Lung (tissue), 12 donors: Measurements from ENCODE around the gene LSS. TPM values are rescaled to one million over a fixed set of nuclear protein-coding genes. Genes with fewer than 3 reads are reported as not detected.

Experiments used
- ATAC-seq: fragments of 200-7000 bp; cut with Tn5 transposase; one replicate; pipeline ENCODE4 v1.9.1; 2020; ENCODE audit warnings: moderate number of reproducible peaks; ENCODE audit not compliant: insufficient read depth, low FRiP score
- DNase-seq, 3 donors: peaks; one replicate each; pipeline ENCODE4 v3.0.0-alpha.2; 2013 to 2017
- H3K27ac ChIP-seq, 2 donors: one replicate each; pipeline ENCODE4 v1.5.1; 2013; ENCODE audit warnings: mild to moderate bottlenecking in 2 of 2, moderate library complexity in 2 of 2, control low read depth in 1 of 2, inconsistent platforms in 1 of 2, low read depth in 1 of 2, low read length in 1 of 2
- H3K27me3 ChIP-seq, 3 donors: one replicate each; pipeline ENCODE4 v1.5.1; 2013; ENCODE audit warnings: low read length in 2 of 3; ENCODE audit not compliant: control insufficient read depth in 3 of 3, insufficient read depth in 3 of 3
- H3K36me3 ChIP-seq, 4 donors: one replicate each; pipeline ENCODE4 v1.5.1; 2013; ENCODE audit warnings: low read length in 4 of 4, mild to moderate bottlenecking in 1 of 4, moderate library complexity in 1 of 4; ENCODE audit not compliant: control insufficient read depth in 4 of 4, insufficient read depth in 4 of 4
- H3K4me1 ChIP-seq, 5 donors: one replicate each; pipeline ENCODE4 v1.5.1; 2013; ENCODE audit warnings: low read length in 5 of 5, mild to moderate bottlenecking in 2 of 5, moderate library complexity in 1 of 5; ENCODE audit not compliant: control insufficient read depth in 5 of 5, insufficient read depth in 5 of 5
- H3K4me3 ChIP-seq: one replicate; pipeline ENCODE4 v1.5.1; 2013; ENCODE audit warnings: mild to moderate bottlenecking, control low read depth, moderate library complexity
- H3K9ac ChIP-seq, 2 donors: one replicate each; pipeline ENCODE4 v1.5.1; 2013; ENCODE audit warnings: low read length in 2 of 2, control low read depth in 1 of 2; ENCODE audit not compliant: insufficient read depth in 1 of 2
- H3K9me3 ChIP-seq, 4 donors: one replicate each; pipeline ENCODE4 v1.5.1; 2013; ENCODE audit warnings: low read length in 3 of 4, mild to moderate bottlenecking in 1 of 4, moderate library complexity in 1 of 4; ENCODE audit not compliant: control insufficient read depth in 4 of 4, insufficient read depth in 3 of 4
- WGBS, 2 donors: extraction: QIAGEN DNeasy Blood & Tissue Kit; methylation state at CpG; one replicate each; pipeline ENCODE4 v1.1.7; 2013; 5-methylcytosine and 5-hydroxymethylcytosine counted together
- polyA plus RNA-seq, 2 donors: library from polyadenylated mRNA; stranded (reverse); fragments of 200-250 nt; gene quantifications; one replicate each; pipeline ENCODE4 v1.2.1, GENCODE V29; 2013
- total RNA-seq, 2 donors: library from RNA; depleted of rRNA in 1 of 2; stranded (reverse); fragments of >200 nt in 1 of 2; gene quantifications; one replicate each; pipeline ENCODE4 v1.2.1, GENCODE V29; 2014 to 2021
- TF ChIP-seq, protein P1 (sequence below): IDR thresholded peaks from 2 replicates; pipeline ENCODE4 v1.5.1; 2012; ENCODE audit warnings: mild to moderate bottlenecking; ENCODE audit errors: control extremely low read depth, extremely low read depth
- donor health status: control.
- donor health status: control.
- donor health status: Bipolar disorder and iron deficiency.
- donor health status: healthy.
- donor health status: DM: yes; HTN: yes; CAD: no.

The LSS gene
- total and polyA plus RNA-seq, 4 donors = 54.6 to 152 (median 98.8) TPM

GRCh38 chr21:46246345-46246744 is 17.8 kb upstream of the LSS start:
- no peaks in the 10 kb centered on the region for H3K4me1 ChIP-seq
- 82% methylated on average over 6 of the region's 6 CpGs for WGBS, 2 donors
- H3K27me3 ChIP-seq = no peaks in the 10 kb centered on the region
- H3K9ac ChIP-seq = no peak overlapping the region
- H3K9me3 ChIP-seq = peaks cover 0 to 3% (median 0%) of the 10 kb centered on the region in 4 donors
- peaks cover 46 to 56% (median 51%) of the 10 kb centered on the region in 4 donors for H3K36me3 ChIP-seq
- DNase-seq (no peak), ATAC-seq (no peak)
- TF ChIP-seq, protein P1, sequence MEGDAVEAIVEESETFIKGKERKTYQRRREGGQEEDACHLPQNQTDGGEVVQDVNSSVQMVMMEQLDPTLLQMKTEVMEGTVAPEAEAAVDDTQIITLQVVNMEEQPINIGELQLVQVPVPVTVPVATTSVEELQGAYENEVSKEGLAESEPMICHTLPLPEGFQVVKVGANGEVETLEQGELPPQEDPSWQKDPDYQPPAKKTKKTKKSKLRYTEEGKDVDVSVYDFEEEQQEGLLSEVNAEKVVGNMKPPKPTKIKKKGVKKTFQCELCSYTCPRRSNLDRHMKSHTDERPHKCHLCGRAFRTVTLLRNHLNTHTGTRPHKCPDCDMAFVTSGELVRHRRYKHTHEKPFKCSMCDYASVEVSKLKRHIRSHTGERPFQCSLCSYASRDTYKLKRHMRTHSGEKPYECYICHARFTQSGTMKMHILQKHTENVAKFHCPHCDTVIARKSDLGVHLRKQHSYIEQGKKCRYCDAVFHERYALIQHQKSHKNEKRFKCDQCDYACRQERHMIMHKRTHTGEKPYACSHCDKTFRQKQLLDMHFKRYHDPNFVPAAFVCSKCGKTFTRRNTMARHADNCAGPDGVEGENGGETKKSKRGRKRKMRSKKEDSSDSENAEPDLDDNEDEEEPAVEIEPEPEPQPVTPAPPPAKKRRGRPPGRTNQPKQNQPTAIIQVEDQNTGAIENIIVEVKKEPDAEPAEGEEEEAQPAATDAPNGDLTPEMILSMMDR = no peak
- no peak overlapping the region for H3K4me3 ChIP-seq
- H3K27ac ChIP-seq = no peak overlapping the region

DNA sequence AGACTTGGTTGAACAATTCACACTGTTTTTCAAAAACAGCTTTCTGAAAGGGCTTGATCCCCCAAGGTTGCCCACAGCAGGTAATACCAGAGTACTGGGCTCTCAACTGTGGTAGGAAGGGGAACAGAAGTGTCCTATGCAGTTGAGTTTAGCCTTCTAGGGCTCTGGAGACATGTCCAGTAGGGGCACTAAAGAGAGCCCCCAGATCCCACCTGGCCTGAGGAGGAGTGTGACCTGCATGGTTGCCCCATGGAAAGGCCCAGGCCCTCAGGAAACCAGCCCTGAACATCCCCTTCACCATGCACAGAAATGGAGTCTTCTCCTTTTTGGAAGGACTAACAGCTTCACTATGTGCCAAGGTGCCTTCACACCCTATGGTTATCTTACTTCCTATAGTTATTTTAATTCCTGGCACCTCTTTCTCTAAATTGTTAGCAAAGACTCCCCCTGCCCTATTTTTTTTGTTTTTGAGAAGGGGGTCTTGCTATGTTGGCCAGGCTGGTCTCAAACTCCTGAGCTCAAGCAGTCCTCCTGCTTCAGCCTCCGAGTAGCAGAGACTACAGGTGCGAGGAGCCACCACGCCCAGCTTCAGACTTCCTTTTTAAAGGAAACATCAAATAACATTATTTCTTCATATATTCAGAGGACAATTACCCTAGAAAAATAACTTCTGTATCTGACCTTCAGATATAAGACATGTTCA is 16.8 kb upstream of the LSS start:
- H3K36me3 ChIP-seq = peaks cover 39 to 62% (median 53%) of the 10 kb centered on the region in 4 donors
- DNase-seq (no peak), ATAC-seq (no peak)
- H3K4me1 ChIP-seq = no peaks in the 10 kb centered on the region
- TF ChIP-seq, protein P1 = no peak
- 78 to 85% methylated on average over 3 of the region's 3 CpGs for WGBS, 2 donors
- peaks cover 0 to 3% (median 0%) of the 10 kb centered on the region in 4 donors for H3K9me3 ChIP-seq
- H3K27me3 ChIP-seq = no peaks in the 10 kb centered on the region
- no peak overlapping the region for H3K27ac ChIP-seq
- no peak overlapping the region for H3K4me3 ChIP-seq
- H3K9ac ChIP-seq = no peak overlapping the region

DNA sequence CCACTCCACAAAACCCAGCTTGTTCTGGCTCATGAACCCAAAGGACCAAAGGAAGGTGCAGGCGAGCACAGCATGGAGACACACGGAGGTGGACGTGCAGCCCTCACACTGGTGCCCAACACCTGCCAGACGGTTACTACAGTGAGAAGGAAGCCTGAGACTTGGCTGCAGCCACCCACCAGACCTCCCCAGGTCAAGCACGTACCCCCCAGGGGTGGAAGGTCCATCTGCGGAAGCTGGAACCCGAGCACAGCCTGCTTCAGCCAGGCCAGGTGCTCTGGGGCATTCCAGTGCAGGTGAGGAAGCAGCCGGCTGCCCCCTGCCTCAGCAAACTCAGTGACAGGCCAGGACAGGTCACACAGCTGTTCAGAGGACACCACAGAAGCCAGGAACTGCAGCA is 16.0 kb upstream of the LSS start:
- ATAC-seq (no peak), DNase-seq (no peak)
- 94 to 97% methylated on average over 8 of the region's 8 CpGs for WGBS, 2 donors
- TF ChIP-seq, protein P1 = no peak
- Histone ChIP-seq H3K36me3 (peaks cover 36 to 62% (median 53%) of the 10 kb centered on the region in 4 donors), H3K27me3 (no peaks in the 10 kb centered on the region), H3K9me3 (peaks cover 0 to 3% (median 0%) of the 10 kb centered on the region in 4 donors), H3K4me3 (no peak overlapping the region), H3K27ac (no peak overlapping the region), H3K9ac (no peak overlapping the region), H3K4me1 (no peaks in the 10 kb centered on the region)
